Measurements from ENCODE around the gene ECI1.
A peak's percentile ranks its signal among the peaks of the same experiment; 100 is the strongest.
"Not testable (repeated sequence)": the region's sequence is repeated elsewhere in the genome, so short reads cannot be mapped to it uniquely, and the experiment has no call there.

ECI1 gene

DNA sequence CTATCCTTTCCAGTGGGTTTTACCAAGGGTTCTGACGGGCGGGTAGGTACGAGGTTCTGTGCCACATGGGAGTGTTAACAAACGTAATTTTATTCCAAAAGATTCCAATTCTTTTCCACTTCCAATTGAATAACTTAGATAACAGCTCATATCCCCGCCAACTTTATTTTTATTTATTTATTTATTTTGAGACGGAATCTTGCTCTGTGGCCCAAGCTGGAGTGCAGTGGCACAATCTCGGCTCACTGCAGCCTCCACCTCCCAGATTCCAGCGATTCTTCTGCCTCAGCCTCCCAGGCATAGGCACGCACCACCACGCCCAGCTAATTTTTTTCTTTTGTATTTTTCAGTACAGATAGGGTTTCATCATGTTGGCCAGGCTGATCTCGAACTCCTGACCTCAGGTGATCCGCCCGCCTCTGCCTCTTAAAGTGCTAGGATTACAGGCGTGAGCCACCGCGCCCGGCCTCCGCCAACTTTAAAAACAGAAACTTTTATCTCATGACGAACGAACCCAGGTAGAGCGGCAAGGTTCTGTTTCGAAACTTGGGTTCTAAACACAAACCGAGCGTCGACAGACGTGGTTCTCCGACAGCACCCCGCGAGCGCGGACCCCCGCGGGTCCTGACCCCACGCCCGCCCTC, 613 bp downstream of the ECI1 start:
- DNase-seq: peak; percentile 55 to 60

DNA sequence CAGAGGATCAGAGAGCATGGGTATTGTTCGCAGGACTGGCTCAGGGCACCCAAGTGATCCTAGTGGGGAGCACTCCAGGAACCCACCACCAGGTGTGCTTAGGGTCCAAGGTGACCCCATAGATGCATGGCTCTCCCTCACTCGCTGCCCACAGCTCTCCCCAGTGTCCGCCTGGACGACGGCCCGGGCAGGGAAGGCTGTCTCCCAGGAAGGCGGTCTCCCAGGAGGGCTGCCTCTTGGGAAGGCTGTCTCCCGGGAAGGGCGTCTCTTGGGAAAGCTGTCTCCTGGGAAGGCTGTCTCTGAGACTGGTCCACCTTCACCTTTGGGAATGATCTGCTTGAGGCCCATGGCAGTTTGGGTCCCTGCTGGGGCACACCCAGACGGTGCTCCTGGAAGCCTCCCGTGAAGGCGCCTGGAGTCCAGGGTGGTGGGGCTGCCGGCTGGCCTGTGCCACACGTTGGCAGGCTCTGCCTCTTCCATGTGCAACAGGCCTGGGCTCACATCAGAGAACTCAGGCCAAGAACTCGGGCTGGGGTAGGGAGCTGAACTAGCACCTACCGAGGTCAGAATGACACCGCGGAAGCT, 5.0 kb downstream of the ECI1 start:
- DNase-seq: no peak

DNA sequence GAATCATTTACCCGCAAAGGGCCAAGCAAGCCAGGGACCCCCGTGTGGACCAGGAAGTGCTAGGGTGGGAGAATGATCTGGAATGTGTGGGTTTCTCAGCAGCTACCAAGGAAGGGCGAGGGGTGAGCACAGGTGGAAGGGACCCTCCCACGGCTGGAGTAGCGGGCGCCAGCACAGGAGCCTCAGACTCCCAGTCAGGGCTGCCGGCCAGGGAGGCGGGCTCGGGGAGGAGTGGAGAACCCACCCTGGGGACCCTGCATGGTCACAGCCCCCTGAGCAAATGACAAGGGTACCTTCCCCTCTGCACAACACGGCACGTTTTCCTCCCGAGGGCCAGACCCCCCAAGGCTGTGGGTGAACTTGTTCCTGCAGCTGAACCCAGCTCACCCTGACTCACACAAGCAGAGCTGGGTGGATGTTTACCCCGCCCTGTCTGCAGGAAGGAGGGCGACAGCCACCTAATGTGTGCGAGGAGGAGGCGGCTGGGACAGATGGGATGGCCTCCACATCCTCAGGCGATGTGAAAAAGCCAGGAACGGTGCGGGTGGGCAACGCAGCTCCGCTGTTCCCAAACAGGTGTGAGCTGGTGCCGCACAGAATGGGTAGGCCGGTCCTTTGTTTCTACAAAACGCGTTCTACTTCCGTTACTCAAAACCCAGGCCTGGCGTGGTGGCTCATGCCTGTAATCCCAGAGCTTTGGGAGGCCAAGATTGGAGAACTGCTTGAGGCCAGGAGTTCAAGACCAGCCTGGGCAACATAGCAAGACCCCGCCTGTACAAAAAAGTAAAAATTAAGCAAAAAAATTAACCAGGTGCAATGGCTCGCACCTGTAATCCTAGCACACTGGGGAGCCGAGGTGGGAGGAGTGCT, 6.2 kb downstream of the ECI1 start:
- no peak for DNase-seq

DNA sequence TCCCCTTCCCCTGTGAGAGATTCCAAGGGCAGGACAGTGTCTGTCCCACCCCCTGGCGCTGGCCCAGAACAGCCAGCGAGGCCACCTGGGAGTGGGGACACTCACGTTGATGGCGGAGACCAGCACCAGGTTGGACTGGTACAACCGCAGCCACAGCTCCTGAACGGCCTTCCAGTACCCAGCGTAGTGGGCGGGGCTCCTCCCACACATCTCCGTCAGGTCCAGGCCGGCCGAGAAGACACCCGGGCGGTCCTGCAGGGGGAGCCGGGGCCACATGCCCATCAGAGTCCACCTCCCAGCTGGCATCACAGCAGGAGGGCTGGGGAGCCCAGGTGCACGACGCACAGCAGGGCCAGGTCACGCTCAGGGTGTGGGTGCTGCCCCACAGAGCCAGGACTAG, 7.1 kb downstream of the ECI1 start:
- DNase-seq: no peak

DNA sequence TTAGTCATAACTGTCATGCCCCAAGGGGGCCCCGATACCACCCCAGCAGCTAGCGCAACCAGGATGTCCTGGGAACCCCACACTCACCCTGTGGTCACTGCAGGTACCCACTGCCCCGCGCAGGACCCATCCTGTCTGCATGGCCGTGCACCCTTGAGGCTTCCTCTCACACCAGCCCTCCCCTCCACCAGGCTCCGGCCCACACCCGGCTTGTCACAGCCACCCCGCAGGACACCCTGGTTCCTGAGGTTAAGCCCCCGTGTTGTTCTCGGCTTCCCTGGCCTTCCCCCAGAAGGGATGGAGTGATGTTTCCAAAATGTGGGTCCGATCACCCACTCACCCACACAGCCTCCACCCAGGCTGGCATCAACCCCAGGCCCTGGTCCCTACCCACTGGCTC, 7.6 kb downstream of the ECI1 start:
- DNase-seq: no peak

DNA sequence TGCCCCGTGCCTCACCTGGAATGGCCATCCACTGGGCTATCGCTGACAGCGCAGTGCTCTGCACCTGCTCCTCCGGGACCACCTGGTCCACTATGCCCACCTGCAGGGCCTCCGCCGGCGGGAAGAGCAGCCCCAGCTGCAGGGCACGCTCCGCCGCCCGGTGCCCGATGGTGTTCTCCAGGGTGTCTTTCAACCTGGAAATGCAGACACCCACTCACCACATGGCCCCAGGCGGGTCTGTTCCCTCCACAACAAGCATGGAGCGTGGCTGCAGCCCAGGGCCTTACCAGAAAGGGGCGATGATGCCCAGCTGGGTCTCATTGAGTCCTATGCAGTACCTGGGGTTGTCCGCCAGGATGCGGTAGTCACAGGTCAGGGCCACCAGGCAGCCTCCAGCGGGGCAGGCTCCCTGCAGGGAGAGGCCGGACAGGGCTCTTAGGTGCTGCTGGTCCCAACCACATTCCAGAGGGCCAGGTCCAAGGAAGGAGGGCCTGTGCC, 8.3 kb downstream of the ECI1 start:
- no peak for DNase-seq

DNA sequence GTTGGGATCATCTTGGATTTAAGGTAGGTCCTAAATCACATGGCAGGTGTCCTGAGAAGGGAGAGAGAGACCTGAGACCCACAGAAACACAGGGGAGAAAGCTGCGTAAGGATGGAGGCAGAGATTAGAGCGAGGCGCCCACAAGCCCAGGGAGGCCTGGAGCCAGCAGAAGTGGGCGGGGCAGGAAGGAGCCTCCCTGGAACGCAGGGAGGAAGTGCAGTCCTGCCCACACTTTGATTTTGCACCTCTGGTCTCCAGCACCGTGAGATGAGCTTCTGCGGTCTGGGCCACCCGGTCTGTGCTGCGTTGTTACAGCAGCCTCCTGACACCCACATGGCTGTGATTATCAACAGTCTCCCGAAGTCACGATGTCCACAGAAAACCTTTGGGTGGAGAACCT, 8.8 kb downstream of the ECI1 start:
- no peak for DNase-seq

DNA sequence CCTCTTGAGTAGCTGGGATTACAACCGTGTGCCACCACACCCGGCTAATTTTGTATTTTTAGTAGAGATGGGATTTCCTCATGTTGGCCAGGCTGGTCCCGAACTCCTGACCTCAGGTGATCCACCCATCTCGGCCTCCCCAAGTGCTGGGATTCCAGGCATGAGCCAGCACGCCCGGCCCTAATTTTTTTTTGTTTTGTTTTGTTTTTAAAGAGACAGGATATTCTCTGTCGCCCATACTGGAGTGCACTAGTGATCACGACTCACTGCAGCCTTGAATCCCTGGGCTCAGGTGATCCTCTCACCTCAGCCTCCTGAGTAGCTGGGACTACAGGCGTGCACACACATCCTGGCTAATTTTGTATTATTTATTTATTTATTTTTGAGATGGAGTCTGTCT, 11.1 kb downstream of the ECI1 start:
- not testable (repeated sequence) for DNase-seq

DNA sequence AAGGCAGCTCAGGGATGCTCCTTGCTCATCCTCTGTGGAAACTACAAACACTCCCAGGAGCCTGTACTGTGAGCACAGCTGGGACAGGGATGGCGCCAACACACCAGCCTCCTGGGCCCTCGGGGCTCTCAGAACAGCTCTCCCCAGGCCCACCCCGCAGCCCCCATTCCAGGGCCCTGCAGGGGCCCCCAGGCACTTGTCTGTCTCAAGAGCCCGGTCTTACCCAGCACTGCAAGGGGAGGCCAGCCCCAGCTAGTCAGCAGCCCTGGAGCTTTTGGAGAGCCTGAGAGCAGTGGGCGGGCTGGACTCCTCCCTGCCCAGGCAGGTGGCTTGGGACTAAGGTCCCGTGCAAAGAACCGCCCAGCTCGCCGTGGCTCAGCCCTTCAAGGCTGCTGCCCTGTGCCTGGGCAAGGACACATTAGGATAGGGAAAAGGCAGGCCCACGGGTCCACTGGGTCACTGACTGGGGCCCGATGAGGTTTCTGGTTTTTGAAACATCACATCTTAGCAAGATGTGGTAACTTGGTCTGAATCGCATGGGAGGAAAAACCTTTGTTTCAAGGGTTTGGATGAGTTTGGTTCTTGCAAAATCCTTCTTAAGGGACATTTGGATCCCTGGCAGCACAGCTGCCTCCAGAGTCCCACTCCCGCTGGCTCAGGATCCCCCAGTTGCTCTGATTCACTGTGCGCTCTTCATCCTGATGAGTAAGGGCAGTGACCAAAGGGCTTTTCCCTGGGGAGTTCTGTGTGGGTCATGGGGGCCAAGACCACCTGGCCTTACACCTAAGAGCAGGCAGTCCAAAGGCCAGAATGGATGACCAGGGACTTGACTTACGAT, 12.3 kb downstream of the ECI1 start:
- no peak for DNase-seq

DNA sequence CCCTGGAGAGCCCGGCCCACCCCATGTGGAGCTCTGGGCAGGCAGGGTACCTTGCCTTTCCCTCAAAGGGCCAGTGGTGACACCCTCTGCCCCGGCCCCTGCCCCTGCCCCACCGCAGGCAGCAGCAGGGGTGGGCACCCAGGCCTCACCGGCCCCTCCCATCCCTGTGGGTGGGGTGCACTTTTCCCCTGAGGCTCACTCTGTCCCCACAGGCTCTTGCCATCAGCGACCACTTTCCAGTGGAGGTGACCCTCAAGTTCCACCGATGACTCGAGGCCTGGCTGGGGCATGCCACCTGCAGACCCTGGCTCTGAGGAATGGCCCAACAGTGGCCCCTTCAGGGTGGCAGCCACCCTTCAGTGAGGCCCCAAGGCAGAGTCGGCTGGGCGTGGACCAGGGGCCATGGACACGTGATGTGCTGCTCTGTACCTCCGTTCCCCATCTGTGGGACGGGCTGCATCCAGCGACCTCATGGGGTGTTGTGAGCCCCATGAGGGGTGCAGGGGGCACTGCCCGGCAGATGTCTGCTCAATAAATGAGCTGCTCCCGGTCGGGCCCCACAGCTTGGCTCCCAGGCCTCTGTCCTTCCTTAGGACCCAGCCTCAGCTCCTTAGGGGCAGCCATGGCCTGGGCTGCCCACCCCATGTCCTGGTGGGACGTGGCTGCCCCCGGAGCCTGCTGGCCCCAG, 13.1 kb downstream of the ECI1 start:
- no peak for DNase-seq

DNA sequence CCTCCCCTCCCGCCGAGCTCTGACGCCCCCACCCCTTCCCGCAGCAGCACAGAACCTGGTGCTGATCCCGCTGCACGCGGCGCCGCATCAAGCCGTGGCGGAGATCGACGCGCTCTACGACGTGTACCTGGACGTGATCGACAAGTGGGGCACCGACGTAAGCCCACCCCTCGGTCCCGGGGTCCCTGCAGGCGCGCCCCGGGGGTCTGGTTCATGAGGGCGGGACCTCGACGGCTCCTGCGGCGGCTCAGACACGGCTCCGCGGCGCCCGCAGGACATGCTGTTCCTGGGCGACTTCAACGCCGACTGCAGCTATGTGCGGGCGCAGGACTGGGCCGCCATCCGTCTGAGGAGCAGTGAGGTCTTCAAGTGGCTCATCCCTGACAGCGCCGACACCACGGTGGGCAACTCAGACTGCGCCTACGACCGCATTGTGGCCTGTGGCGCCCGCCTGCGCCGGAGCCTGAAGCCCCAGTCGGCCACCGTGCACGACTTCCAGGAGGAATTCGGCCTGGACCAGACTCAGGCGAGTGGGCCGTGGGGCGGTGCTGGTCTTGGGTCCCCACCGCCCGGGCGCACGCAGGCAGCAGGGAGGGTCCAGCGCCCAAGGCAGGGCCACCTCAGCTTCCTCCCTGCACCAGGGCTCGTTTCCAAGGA, 13.8 kb downstream of the ECI1 start:
- no peak for DNase-seq

DNA sequence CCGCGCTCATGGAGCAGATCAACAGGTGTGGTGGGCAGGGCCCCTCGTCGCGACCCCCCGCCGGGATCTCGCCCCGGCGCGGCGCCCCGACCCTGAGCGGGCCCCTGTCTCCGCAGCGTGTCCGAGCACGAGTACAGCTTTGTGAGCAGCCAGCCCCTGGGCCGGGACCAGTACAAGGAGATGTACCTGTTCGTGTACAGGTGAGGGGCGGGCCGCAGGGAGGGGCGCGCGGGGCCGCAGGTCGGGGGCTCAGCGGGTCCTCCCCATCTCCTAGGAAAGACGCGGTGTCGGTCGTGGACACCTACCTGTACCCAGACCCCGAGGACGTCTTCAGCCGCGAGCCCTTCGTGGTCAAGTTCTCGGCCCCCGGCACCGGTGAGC, 14.3 kb downstream of the ECI1 start:
- DNase-seq: no peak

DNA sequence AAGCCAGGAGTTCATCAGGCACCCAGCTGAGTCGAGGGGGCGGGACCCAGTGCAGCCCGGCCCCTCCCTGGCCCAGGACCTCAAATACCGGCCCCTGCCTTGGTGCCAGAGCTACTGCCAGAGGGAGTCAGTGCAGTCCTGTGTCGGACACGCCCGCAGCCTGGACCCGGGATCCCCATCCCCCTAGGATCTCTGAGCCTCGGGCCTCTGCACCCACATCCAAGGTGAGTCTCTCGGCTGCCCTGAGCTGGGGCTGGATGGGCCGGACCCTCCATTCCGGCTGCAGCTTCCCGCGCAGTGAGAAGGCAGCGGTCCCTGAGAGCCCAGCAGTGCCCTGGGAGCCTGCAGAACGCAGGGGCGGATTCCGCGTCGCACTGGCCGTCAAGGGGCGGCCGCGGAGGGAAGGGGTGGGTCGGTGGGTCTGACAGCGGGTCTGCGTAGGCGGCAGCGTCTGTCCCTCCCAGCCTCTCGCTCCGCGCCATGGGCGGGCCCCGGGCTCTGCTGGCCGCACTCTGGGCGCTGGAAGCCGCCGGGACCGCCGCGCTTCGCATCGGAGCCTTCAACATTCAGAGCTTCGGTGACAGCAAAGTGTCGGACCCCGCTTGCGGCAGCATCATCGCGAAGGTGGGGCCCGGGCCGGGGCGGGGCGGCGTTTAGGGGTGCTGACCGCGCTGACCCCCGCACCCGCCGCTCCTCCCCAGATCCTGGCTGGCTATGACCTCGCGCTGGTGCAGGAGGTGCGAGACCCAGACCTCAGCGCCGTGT, 14.9 kb downstream of the ECI1 start, which contains the start of gene DNASE1L2:
TSS of gene DNASE1L2 (plus strand) at position 108 of the 765 bp plus-strand sequence. CDS start at position 481, 373 bp downstream.
- no peak for DNase-seq

DNA sequence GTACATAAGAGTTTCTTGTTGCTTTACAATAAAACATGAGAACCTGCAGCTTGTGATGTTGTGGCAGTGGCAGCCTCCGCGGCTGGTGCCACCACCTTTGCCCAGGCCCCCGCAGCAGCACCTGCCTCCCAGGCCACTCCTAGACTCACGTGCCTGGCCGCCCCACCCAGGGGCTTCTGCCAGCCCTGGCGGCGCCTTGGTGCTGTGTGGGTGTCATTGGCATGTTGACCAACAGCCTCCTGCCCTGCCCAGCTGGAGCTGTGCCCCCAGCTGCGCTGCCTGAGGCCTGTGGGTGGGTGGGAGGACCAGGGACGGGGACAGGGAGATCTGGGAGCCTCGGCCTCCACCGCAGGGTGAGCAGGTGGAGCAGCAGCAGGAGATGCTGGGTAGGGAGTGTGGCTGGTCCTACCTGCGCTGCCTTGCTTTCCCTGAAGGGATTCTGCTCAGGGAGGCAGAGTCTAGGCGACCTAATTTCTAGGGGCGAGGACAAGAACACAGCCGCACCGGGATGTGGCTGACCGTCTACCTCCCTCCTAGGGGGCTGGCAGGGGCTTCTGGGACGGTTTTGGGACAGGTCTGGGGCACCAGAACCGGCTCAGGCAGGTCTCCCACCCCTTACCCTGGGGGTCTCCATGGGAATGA, 15.6 kb downstream of the ECI1 start:
- DNase-seq: no peak

DNA sequence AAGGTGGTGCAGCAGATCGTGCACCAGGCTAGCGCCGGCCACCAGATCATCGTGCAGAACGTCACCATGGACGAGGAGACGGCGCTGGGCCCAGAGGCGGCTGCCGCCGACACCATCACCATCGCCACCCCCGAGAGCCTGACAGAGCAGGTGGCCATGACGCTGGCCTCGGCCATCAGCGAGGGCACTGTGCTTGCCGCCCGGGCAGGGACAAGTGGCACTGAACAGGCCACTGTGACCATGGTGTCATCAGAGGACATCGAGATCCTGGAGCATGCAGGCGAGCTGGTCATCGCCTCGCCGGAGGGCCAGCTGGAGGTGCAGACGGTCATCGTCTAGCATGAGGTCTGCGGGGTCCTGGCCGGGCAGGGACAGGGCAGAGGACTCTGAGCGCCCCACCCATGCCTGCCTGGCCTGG, 16.1 kb downstream of the ECI1 start:
- DNase-seq: no peak

DNA sequence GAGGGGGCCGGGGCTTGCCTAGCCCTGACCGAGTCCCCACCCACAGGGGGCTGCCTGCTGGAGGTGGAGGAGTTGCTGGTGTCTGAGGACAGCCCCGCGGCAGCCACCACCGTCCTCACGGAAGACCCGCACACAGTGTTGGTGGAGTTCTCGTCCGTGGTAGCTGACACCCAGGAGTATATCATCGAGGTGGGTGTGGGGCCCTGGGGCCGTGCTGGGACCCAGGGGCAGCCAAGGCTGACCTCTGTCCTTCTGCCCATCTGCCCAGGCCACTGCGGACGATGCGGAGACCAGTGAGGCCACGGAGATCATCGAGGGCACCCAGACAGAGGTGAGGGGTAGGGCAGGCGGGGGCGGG, 16.6 kb downstream of the ECI1 start:
- no peak for DNase-seq

DNA sequence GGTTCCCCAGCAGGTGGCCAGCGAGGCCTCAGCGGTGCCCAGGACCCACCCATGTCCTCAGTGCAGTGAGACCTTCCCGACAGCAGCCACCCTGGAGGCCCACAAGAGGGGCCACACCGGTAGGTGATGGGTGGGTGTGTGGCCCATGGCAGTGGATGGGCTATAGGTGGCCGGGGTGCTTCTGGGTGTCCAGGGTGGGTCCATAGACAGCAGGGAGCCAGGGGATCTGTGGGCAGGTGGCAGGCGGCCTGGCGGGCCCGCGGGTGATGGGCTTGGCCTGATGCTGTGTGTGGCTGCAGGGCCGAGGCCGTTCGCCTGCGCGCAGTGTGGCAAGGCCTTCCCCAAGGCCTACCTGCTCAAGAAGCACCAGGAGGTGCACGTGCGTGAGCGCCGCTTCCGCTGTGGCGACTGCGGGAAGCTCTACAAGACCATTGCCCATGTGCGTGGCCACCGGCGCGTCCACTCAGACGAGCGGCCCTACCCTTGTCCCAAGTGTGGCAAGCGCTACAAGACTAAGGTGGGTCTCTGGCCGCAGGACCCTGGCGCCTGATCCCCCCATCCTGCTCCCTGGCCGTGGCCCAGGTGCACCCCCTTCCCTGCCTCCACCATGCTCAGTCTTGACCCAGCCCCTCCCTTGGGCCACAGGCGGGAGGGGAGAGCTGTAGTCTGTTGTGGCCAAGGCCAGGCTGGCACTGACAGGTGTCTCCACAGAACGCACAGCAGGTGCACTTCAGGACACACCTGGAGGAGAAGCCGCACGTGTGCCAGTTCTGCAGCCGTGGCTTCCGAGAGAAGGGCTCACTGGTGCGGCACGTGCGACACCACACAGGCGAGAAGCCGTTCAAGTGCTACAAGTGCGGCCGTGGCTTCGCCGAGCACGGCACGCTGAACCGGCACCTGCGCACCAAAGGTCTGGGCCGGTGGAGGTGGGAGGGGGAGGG, 17.2 kb downstream of the ECI1 start:
- DNase-seq: no peak

DNA sequence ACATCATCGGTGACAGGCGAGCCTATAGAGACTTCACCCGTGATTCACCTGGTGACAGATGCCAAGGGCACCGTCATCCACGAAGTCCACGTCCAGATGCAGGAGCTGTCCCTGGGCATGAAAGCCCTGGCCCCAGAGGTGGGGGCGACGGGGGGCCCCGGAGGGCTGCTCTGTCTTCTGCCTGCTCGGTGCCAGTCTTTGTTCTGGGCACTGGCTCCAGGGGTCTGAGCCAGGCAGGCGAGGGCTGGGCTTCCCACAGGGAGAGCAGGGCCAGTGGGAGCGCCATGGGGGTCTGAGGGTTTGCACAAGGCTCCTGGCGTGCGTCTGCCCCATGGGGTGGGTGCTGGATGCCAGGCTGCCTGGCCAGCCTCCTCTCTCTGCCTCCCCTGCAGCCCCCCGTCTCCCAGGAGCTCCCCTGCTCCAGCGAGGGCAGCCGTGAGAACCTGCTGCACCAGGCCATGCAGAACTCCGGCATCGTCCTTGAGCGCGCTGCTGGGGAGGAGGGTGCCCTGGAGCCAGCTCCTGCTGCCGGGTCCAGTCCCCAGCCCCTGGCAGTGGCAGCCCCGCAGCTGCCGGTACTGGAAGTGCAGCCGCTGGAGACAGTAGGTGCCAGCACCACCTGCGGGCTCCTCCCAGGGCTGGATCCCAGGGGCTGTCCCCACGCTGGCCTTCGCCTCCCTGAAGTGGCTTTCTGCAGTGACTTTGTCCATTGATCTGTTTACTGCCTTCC, 18.2 kb downstream of the ECI1 start:
- DNase-seq: no peak

All from stimulated activated CD4-positive, alpha-beta T cell treated with anti-CD3 and anti-CD28 coated beads, Interleukin-2, amount 100 ng/mL, for 24 hours (primary cell).